ENCODE measurements around the gene FOXI2. TPM values are rescaled to one million over a fixed set of nuclear protein-coding genes. Genes with fewer than 3 reads are reported as not detected.

Gene FOXI2
- total RNA-seq (2011; cell fraction: chromatin; rRNA removed; ENCODE audit: low replicate concordance): not detected in 2 replicates
- not detected in 2 replicates for total RNA-seq (2011; cell fraction: nucleolus; rRNA removed)
- total RNA-seq (2011; cell fraction: nucleoplasm; rRNA removed): not detected in 2 replicates
- not detected in 2 replicates for total RNA-seq (2014; rRNA removed)
- not detected in 2 replicates for total RNA-seq (2014; rRNA removed; fragmentation: Illumina TruSeq; extraction: Trizol)
- not detected in 2 replicates for total RNA-seq (2015; rRNA removed; fragmentation: Illumina TruSeq; extraction: Trizol)
- total RNA-seq (2021): not detected in 2 replicates
- not detected in 2 replicates for polyA plus RNA-seq (2011; rRNA removed)
- not detected in 2 replicates for polyA plus RNA-seq (2011; cell fraction: cytosol; rRNA removed)
- not detected in 2 replicates for polyA plus RNA-seq (2011; cell fraction: nucleus; rRNA removed)
- polyA plus RNA-seq (2012): not detected in 2 replicates
- not detected in 2 replicates for polyA plus RNA-seq (2014; fragmentation: Illumina TruSeq; extraction: Trizol)
- polyA plus RNA-seq (2014; fragmentation: Nextera tagmentation; extraction: Ambion mirVana): not detected
- polyA plus RNA-seq (2014; rRNA removed): not detected in 2 replicates
- not detected in 2 replicates for polyA minus RNA-seq (2011; rRNA and poly(A)+ RNA removed)
- not detected in 2 replicates for polyA minus RNA-seq (2011; cell fraction: cytosol; rRNA and poly(A)+ RNA removed)
- polyA minus RNA-seq (2011; cell fraction: nucleus; rRNA and poly(A)+ RNA removed): not detected in 2 replicates
- not detected for Bru-seq, nascent RNA
- not detected for BruChase-seq, experiment 1, labeled RNA remaining after a 2-hour chase
- BruChase-seq, experiment 2, labeled RNA remaining after a 6-hour chase: not detected
- long read RNA-seq, experiment 1: 0 reads
- long read RNA-seq, experiment 2: 0 reads
- long read RNA-seq, experiment 3: 0 reads

- ATAC-seq: no peak
- no peak within 1 kb of the TSS for H3K9ac ChIP-seq (ENCODE audit: insufficient read depth in 1 of 2, low read depth in 2 of 2, low read length in 2 of 2)
- ChIA-PET CTCF (ENCODE audit: low intra/inter-chr PET ratio) (no interaction called here), POLR2A (no interaction called here)
- no TSS peak for BruUV-seq (replicated peaks)
- intact Hi-C loops (cut with micrococcal nuclease): no loop called here
- no peaks in the 10 kb centered on the region for H3K36me3 ChIP-seq (ENCODE audit: control insufficient read depth, insufficient read depth, low read length)
- no peaks in the 10 kb centered on the region for H3K79me2 ChIP-seq (ENCODE audit: control insufficient read depth, insufficient read depth, low read length)
- in situ Hi-C loops (cut with MboI): no loop called here
- FAIRE-seq: no peak
- H2AFZ ChIP-seq (ENCODE audit: low read depth, low read length): no peak within 1 kb of the TSS
- H3K9me3 ChIP-seq (replicated peaks; ENCODE audit: control insufficient read depth, insufficient read depth, low read depth, low read length): no peaks in the 10 kb centered on the region
- H3K27ac ChIP-seq (ENCODE audit: extremely low read depth, low read depth, low read length): no peak within 1 kb of the TSS
- H3K27me3 ChIP-seq (ENCODE audit: control insufficient read depth in 2 of 2, insufficient read depth in 2 of 2, low read length in 2 of 2): no peaks in the 10 kb centered on the region
- no peaks in the 10 kb centered on the region for H3K9me1 ChIP-seq (ENCODE audit: control insufficient read depth, insufficient read depth, low read length)
- DNase-seq (ENCODE audit: extremely low read depth in 1 of 4, low spot score in 3 of 4): no peak
- no peak for TF ChIP-seq ARNT (IDR thresholded peaks at IDR 0.05)
- no peak for TF ChIP-seq HLTF (IDR thresholded peaks at IDR 0.05)
- TF ChIP-seq TFE3 (CRISPR knock-in tag; IDR thresholded peaks at IDR 0.05): no peak
- no peak for TF ChIP-seq ZBTB33 (CRISPR knock-in tag; IDR thresholded peaks at IDR 0.05)
- no peak for TF ChIP-seq FIP1L1 (IDR thresholded peaks at IDR 0.05; ENCODE audit: low read depth, low read length, poor library complexity, severe bottlenecking)
- no peak for TF ChIP-seq U2AF2 (optimal IDR thresholded peaks at IDR 0.05; ENCODE audit: low read depth, low read length)
- TF ChIP-seq FOXJ3 (CRISPR knock-in tag; IDR thresholded peaks at IDR 0.05): no peak
- TF ChIP-seq CBX3 (IDR thresholded peaks at IDR 0.05; ENCODE audit: borderline replicate concordance in 1 of 2, low read length in 2 of 2): no peak
- H3K4me2 ChIP-seq (ENCODE audit: insufficient read depth, low read length): no peak within 1 kb of the TSS
- H4K20me1 ChIP-seq (replicated peaks; ENCODE audit: control insufficient read depth, insufficient read depth, low read length): no peaks in the 10 kb centered on the region
- 2% methylated on average over 7 of the region's 66 CpGs for WGBS (ENCODE audit: insufficient coverage, low coverage, missing lambda C conversion rate)
- H3K4me3 ChIP-seq: no peak within 1 kb of the TSS
- H3K4me1 ChIP-seq (replicated peaks in 1 of 2; ENCODE audit: control insufficient read depth in 2 of 2, insufficient read depth in 2 of 2, low read length in 2 of 2): no peaks in the 10 kb centered on the region
Measured at GRCh38 chr10:127736915-127737562, at the start of gene FOXI2. FOXI2 (plus strand) TSS chr10:127737185; CDS start chr10:127737274, 89 bp downstream.

Data from K562 (cell line).